IPS-NIHi11 (cell line): ENCODE results near the gene SIGLEC15.

Experiments used
- DNase-seq: peaks from one replicate; pipeline ENCODE4 v3.0.0; 2012; ENCODE audit warnings: mixed read lengths, low spot score

The SIGLEC15 gene

GRCh38 chr18:45879681-45880655 is 54.5 kb downstream of the SIGLEC15 start:
- DNase-seq: peak; percentile 91

- no peak for DNase-seq
Observed at GRCh38 chr18:45880876-45881558, 55.5 kb downstream of the SIGLEC15 start.

- DNase-seq: no peak
Observed at GRCh38 chr18:45887585-45887984, 62.1 kb downstream of the SIGLEC15 start.

DNA sequence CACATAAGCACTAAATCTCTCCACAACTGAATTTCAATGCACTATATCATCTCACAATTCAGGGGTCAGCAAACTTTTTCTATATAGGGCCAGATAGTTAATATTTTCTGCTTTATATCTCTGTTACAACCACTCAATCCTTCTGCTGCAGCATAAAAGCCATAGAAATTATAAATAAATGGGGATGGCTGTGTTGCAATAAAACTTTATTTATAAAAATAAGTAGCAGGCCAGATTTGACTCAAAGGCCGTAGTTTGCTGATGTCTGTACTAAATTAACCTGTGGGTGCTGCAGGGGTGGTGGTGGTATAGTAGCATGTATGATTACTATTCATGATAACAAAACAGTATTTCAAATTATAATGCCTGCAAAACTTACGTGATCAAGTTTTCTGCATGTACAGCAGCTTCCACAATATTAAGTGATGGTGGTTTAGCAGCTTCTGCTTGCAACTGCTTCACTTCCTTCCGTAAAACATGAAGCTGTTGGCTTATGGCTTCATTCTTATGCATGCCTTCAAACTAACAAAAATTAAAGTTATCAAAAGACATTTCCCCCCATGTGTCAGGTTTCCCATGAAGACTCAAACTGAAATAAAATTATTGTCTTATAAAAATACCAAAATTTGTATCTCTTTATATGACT is 64.1 kb downstream of the SIGLEC15 start:
- DNase-seq: no peak

GRCh38 chr18:45890606-45891005 is 65.1 kb downstream of the SIGLEC15 start:
- no peak for DNase-seq

- no peak for DNase-seq
Observed at GRCh38 chr18:45891806-45892205, 66.3 kb downstream of the SIGLEC15 start.
